GM18498 (cell line): ENCODE results near the gene EFCAB11.
A peak's percentile ranks its signal among the peaks of the same experiment; 100 is the strongest.

Source experiments
- ATAC-seq: cut with Tn5 transposase; IDR thresholded peaks from one replicate; pipeline ENCODE4 v1.9.1; 2021; ENCODE audit warnings: mild to moderate bottlenecking, moderate library complexity; ENCODE audit not compliant: unreplicated experiment

EFCAB11 gene

GRCh38 chr14:89954070-89955021, at the start of gene EFCAB11:
TSS of gene EFCAB11 (minus strand) at chr14:89954730. CDS start at chr14:89954660, 70 bp downstream.
- ATAC-seq: peak; percentile 81

- no peak for ATAC-seq
Measured at GRCh38 chr14:90003526-90004307, 49.2 kb upstream of the EFCAB11 start.

- ATAC-seq: no peak
Measured at GRCh38 chr14:90000935-90001334, 46.4 kb upstream of the EFCAB11 start.

GRCh38 chr14:89996963-89997362, 42.4 kb upstream of the EFCAB11 start:
- no peak for ATAC-seq

- no peak for ATAC-seq
Measured at GRCh38 chr14:89992273-89992672, 37.7 kb upstream of the EFCAB11 start.

- ATAC-seq: no peak
Measured at GRCh38 chr14:89990623-89991275, 36.2 kb upstream of the EFCAB11 start.

GRCh38 chr14:89990218-89990617, 35.7 kb upstream of the EFCAB11 start:
- no peak for ATAC-seq

- ATAC-seq: no peak
Measured at GRCh38 chr14:89988787-89989186, 34.3 kb upstream of the EFCAB11 start.

- ATAC-seq: no peak
Measured at GRCh38 chr14:89987161-89987475, 32.6 kb upstream of the EFCAB11 start.

GRCh38 chr14:89986462-89987160, 32.1 kb upstream of the EFCAB11 start:
- no peak for ATAC-seq

- peak; percentile 75 for ATAC-seq
Measured at GRCh38 chr14:89983375-89983774, 28.8 kb upstream of the EFCAB11 start.

GRCh38 chr14:89978656-89979055, 24.1 kb upstream of the EFCAB11 start:
- no peak for ATAC-seq

- ATAC-seq: no peak
Measured at GRCh38 chr14:89977668-89978067, 23.1 kb upstream of the EFCAB11 start.

GRCh38 chr14:89973234-89973823, 18.8 kb upstream of the EFCAB11 start:
- peak; percentile 73 for ATAC-seq

GRCh38 chr14:89965839-89966238, 11.3 kb upstream of the EFCAB11 start:
- ATAC-seq: no peak

GRCh38 chr14:89963288-89963978, 8.9 kb upstream of the EFCAB11 start:
- no peak for ATAC-seq

- no peak for ATAC-seq
Measured at GRCh38 chr14:89960914-89961313, 6.4 kb upstream of the EFCAB11 start.

GRCh38 chr14:89959853-89960445, 5.4 kb upstream of the EFCAB11 start:
- ATAC-seq: no peak

- ATAC-seq: no peak
Measured at GRCh38 chr14:89958966-89959365, 4.4 kb upstream of the EFCAB11 start.
